ENCODE results near the gene MRPL24. TPM values are rescaled to one million over a fixed set of nuclear protein-coding genes. Genes with fewer than 3 reads are reported as not detected.
A peak's percentile ranks its signal among the peaks of the same experiment; 100 is the strongest.

The MRPL24 gene
- total RNA-seq, 4 donors from 2014 or later, result 50.6 to 84.2 (median 69.9) TPM

- peaks cover 0 to 9% of the 10 kb centered on the region in 2 donors for H3K36me3 ChIP-seq
- peak; percentile 57 for ATAC-seq
- peak overlapping the region in 1 of 2 donors; percentile 54 for H3K4me3 ChIP-seq
- TF ChIP-seq CTCF (IDR thresholded peaks at IDR 0.05), result no peak
- peak; percentile 23 for TF ChIP-seq POLR2AphosphoS5 (IDR thresholded peaks at IDR 0.05)
- H3K27me3 ChIP-seq, result peaks cover 38% of the 10 kb centered on the region
- peak overlapping the region in 3 of 4 donors; percentile 83 to 87 (median 85) for H3K27ac ChIP-seq
- no peaks in the 10 kb centered on the region for H3K9me3 ChIP-seq
- WGBS, 2 donors (ENCODE audit: low coverage in 1 of 2), result 0% methylated on average over 1 to 14 of the region's 29 CpGs
- H3K4me1 ChIP-seq, result peaks cover 0 to 66% (median 40%) of the 10 kb centered on the region in 3 donors
Measured at GRCh38 chr1:156704930-156705320, 36.0 kb downstream of the MRPL24 start.

- peaks cover 0 to 16% of the 10 kb centered on the region in 2 donors for H3K36me3 ChIP-seq
- peak overlapping the region in 1 of 2 donors; percentile 54 for H3K4me3 ChIP-seq
- H3K27ac ChIP-seq, result no peak overlapping the region
- 42 to 60% methylated on average over 5 of the region's 10 CpGs for WGBS, 2 donors (ENCODE audit: low coverage in 1 of 2)
- H3K4me1 ChIP-seq, result peaks cover 0 to 59% (median 33%) of the 10 kb centered on the region in 3 donors
- peaks cover 43% of the 10 kb centered on the region for H3K27me3 ChIP-seq
- TF ChIP-seq CTCF (IDR thresholded peaks at IDR 0.05), result no peak
- no peak for TF ChIP-seq POLR2A (IDR thresholded peaks at IDR 0.05)
- no peak for TF ChIP-seq EP300 (IDR thresholded peaks at IDR 0.05)
- TF ChIP-seq POLR2AphosphoS5 (IDR thresholded peaks at IDR 0.05), result no peak
- H3K9me3 ChIP-seq, result no peaks in the 10 kb centered on the region
- ATAC-seq, result no peak
Measured at GRCh38 chr1:156704166-156704711, 36.6 kb downstream of the MRPL24 start.

- TF ChIP-seq POLR2A (IDR thresholded peaks at IDR 0.05) (no peak), CTCF (IDR thresholded peaks at IDR 0.05) (no peak), EP300 (IDR thresholded peaks at IDR 0.05) (no peak), POLR2AphosphoS5 (IDR thresholded peaks at IDR 0.05) (no peak)
Measured at GRCh38 chr1:156703741-156704140, 37.1 kb downstream of the MRPL24 start.

GRCh38 chr1:156703336-156703735 is 37.6 kb downstream of the MRPL24 start:
- H3K4me1 ChIP-seq, result peaks cover 0 to 51% (median 32%) of the 10 kb centered on the region in 3 donors

More at GRCh38 chr1:156703741-156704140, 37.1 kb downstream of the MRPL24 start:
- no peaks in the 10 kb centered on the region for H3K9me3 ChIP-seq
- no peak for ATAC-seq
- H3K27ac ChIP-seq, result no peak overlapping the region
- WGBS, 2 donors (ENCODE audit: low coverage in 1 of 2), result no CpG with 5 or more reads among the region's 4 CpGs
- H3K4me1 ChIP-seq, result peaks cover 0 to 55% (median 32%) of the 10 kb centered on the region in 3 donors
- no peak overlapping the region for H3K4me3 ChIP-seq
- peaks cover 0 to 17% of the 10 kb centered on the region in 2 donors for H3K36me3 ChIP-seq
- H3K27me3 ChIP-seq, result peaks cover 43% of the 10 kb centered on the region

More at GRCh38 chr1:156703336-156703735, 37.6 kb downstream of the MRPL24 start:
- TF ChIP-seq EP300 (IDR thresholded peaks at IDR 0.05), result no peak
- no peak for TF ChIP-seq CTCF (IDR thresholded peaks at IDR 0.05)
- TF ChIP-seq POLR2A (IDR thresholded peaks at IDR 0.05), result no peak
- no peak for TF ChIP-seq POLR2AphosphoS5 (IDR thresholded peaks at IDR 0.05)
- H3K9me3 ChIP-seq, result no peaks in the 10 kb centered on the region
- no peak overlapping the region for H3K4me3 ChIP-seq
- WGBS, 2 donors (ENCODE audit: low coverage in 1 of 2), result 80% methylated on average over 1 of the region's 4 CpGs; no CpG with 5 or more reads in 1 of the 2 donors
- no peak overlapping the region for H3K27ac ChIP-seq
- peaks cover 0 to 17% of the 10 kb centered on the region in 2 donors for H3K36me3 ChIP-seq
- H3K27me3 ChIP-seq, result peaks cover 43% of the 10 kb centered on the region
- no peak for ATAC-seq
